Prostate gland (tissue), 2 donors: Measurements from ENCODE around the gene FBXW12. TPM values are rescaled to one million over a fixed set of nuclear protein-coding genes. Genes with fewer than 3 reads are reported as not detected.

Experiments
- DNase-seq: peaks from one replicate; pipeline ENCODE4 v3.0.0-alpha.2; 2019; ENCODE audit warnings: low spot score
- H3K27ac ChIP-seq, 2 donors: fragments of 200-600 bp; sonication (generic); 2 replicates each; pipeline ENCODE4 v1.5.1; 2017 to 2019
- H3K27me3 ChIP-seq: fragments of 200-600 bp; sonication (generic); replicated peaks from 2 replicates; pipeline ENCODE4 v1.5.1; 2019; ENCODE audit not compliant: insufficient read depth
- H3K36me3 ChIP-seq, 2 donors: fragments of 200-600 bp; sonication (generic); 1 replicate in 1 of 2; 2 replicates in 1 of 2; pipeline versions ENCODE4 v1.5.1 to v1.8.1; 2017 to 2019
- H3K4me1 ChIP-seq: fragments of 200-600 bp; sonication (generic); replicated peaks from 2 replicates; pipeline ENCODE4 v1.5.1; 2019
- H3K4me3 ChIP-seq, 2 donors: fragments of 200-600 bp; sonication (generic); 2 replicates each; pipeline ENCODE4 v1.5.1; 2017 to 2019
- H3K9me3 ChIP-seq: fragments of 200-600 bp; sonication (generic); 2 replicates; pipeline ENCODE4 v1.5.1; 2017
- CTCF ChIP-seq, 4 experiments: fragments of 200-600 bp in 2 of 4; fragments of 450-650 bp in 2 of 4; sonication (generic) in 2 of 4; IDR thresholded peaks; 1 replicate in 3 of 4; 2 replicates in 1 of 4; pipeline ENCODE4 v1.5.1; 2016 to 2019; ENCODE audit warnings: antibody characterized with exemption in 4 of 4, mild to moderate bottlenecking in 2 of 4, moderate library complexity in 2 of 4
- POLR2A ChIP-seq: fragments of 450-650 bp; IDR thresholded peaks from one replicate; pipeline ENCODE4 v1.6.1; 2016; ENCODE audit warnings: antibody characterized with exemption, mild to moderate bottlenecking
- POLR2AphosphoS5 ChIP-seq: sonication (generic); formaldehyde crosslinking; IDR thresholded peaks from one replicate; pipeline ENCODE4 v1.6.1; 2017; ENCODE audit warnings: antibody characterized with exemption
- WGBS: methylation state at CpG from one replicate; pipeline ENCODE4 v1.1.5; 2018; 5-methylcytosine and 5-hydroxymethylcytosine counted together
- intact Hi-C: fragments of 100-400 bp; cut with DNase I; formaldehyde crosslinking; loops from one replicate; pipeline ENCODE4 v1.14.2; 2022
- total RNA-seq, 2 donors: library from RNA; depleted of rRNA; stranded (reverse); fragments of >200 nt; gene quantifications; one replicate each; pipeline ENCODE4 v1.1.0, GENCODE V29; 2016

FBXW12 gene
- total RNA-seq, 2 donors from 2014 or later: 0.68 TPM; not detected in 1

GRCh38 chr3:48387634-48388033 is 15.6 kb downstream of the FBXW12 start:
- intact Hi-C loops: no loop called here

GRCh38 chr3:48388966-48389365 is 16.9 kb downstream of the FBXW12 start:
- H3K36me3 ChIP-seq: no peaks in the 10 kb centered on the region
- H3K4me3 ChIP-seq: no peak overlapping the region
- no peak overlapping the region for H3K27ac ChIP-seq
- 81% methylated on average over 2 of the region's 2 CpGs for WGBS
- no peak for DNase-seq
- intact Hi-C loops: no loop called here
- H3K4me1 ChIP-seq: no peaks in the 10 kb centered on the region
- H3K9me3 ChIP-seq: no peaks in the 10 kb centered on the region
- TF ChIP-seq CTCF (IDR thresholded peaks at IDR 0.05) (no peak), POLR2A (no peak), POLR2AphosphoS5 (no peak)
- H3K27me3 ChIP-seq: no peaks in the 10 kb centered on the region

More at GRCh38 chr3:48387634-48388033, 15.6 kb downstream of the FBXW12 start:
- no peaks in the 10 kb centered on the region for H3K9me3 ChIP-seq
- no peaks in the 10 kb centered on the region for H3K4me1 ChIP-seq
- no peak for DNase-seq
- H3K4me3 ChIP-seq: no peak overlapping the region
- H3K27me3 ChIP-seq: no peaks in the 10 kb centered on the region
- H3K36me3 ChIP-seq: no peaks in the 10 kb centered on the region
- no peak overlapping the region for H3K27ac ChIP-seq
- TF ChIP-seq POLR2A (no peak), CTCF (IDR thresholded peaks at IDR 0.05) (no peak), POLR2AphosphoS5 (no peak)

GRCh38 chr3:48394391-48394790 is 22.4 kb downstream of the FBXW12 start:
- no peaks in the 10 kb centered on the region for H3K36me3 ChIP-seq
- no peak for TF ChIP-seq CTCF (IDR thresholded peaks at IDR 0.05)
- no peak for TF ChIP-seq POLR2A
- no peak for TF ChIP-seq POLR2AphosphoS5
- no peaks in the 10 kb centered on the region for H3K9me3 ChIP-seq
- no peaks in the 10 kb centered on the region for H3K4me1 ChIP-seq
- H3K27me3 ChIP-seq: no peaks in the 10 kb centered on the region
- intact Hi-C loops: no loop called here
- H3K27ac ChIP-seq: no peak overlapping the region
- DNase-seq: no peak
- H3K4me3 ChIP-seq: no peak overlapping the region
- WGBS: 89% methylated on average over 2 of the region's 2 CpGs

GRCh38 chr3:48395714-48396113 is 23.7 kb downstream of the FBXW12 start:
- Histone ChIP-seq H3K27me3 (no peaks in the 10 kb centered on the region), H3K4me1 (no peaks in the 10 kb centered on the region), H3K27ac (no peak overlapping the region), H3K4me3 (no peak overlapping the region), H3K36me3 (no peaks in the 10 kb centered on the region), H3K9me3 (no peaks in the 10 kb centered on the region)
- intact Hi-C loops: no loop called here
- WGBS: 75% methylated on average over 3 of the region's 3 CpGs
- TF ChIP-seq POLR2AphosphoS5 (no peak), POLR2A (no peak), CTCF (IDR thresholded peaks at IDR 0.05) (no peak)
- DNase-seq: no peak

- Histone ChIP-seq H3K9me3 (no peaks in the 10 kb centered on the region), H3K36me3 (no peaks in the 10 kb centered on the region), H3K4me3 (no peak overlapping the region), H3K27me3 (no peaks in the 10 kb centered on the region), H3K27ac (no peak overlapping the region), H3K4me1 (no peaks in the 10 kb centered on the region)
- TF ChIP-seq CTCF (IDR thresholded peaks at IDR 0.05) (no peak), POLR2AphosphoS5 (no peak), POLR2A (no peak)
- WGBS: 59% methylated on average over 8 of the region's 9 CpGs
- DNase-seq: no peak
- intact Hi-C loops: loop anchor here (1.0 kb wide), 1 partner anchor 37 kb away; no protein-coding TSS in a partner anchor
Observed at GRCh38 chr3:48397767-48398681, 26.0 kb downstream of the FBXW12 start.
